Nephron (organoid): ENCODE results near the gene MSI2.
A peak's percentile ranks its signal among the peaks of the same experiment; 100 is the strongest.

ENCODE experiments used
- H3K27ac Mint-ChIP-seq, 3 experiments: 2 replicates each; pipeline ENCODE4 v1.8.0; 2020; ENCODE audit warnings: mixed read lengths in 3 of 3, mild to moderate bottlenecking in 2 of 3, moderate library complexity in 1 of 3
- H3K27me3 Mint-ChIP-seq: 2 replicates; pipeline ENCODE4 v1.8.0; 2021; ENCODE audit warnings: low read depth, mild to moderate bottlenecking, moderate library complexity, mixed read lengths
- H3K36me3 Mint-ChIP-seq: 2 replicates; pipeline ENCODE4 v1.8.0; 2020; ENCODE audit warnings: low read depth, mixed read lengths
- H3K4me1 Mint-ChIP-seq: 2 replicates; pipeline ENCODE4 v1.8.0; 2020; ENCODE audit warnings: mixed read lengths
- H3K4me3 Mint-ChIP-seq, 3 experiments: 2 replicates each; pipeline ENCODE4 v1.8.0; 2020; ENCODE audit warnings: mild to moderate bottlenecking in 3 of 3, mixed read lengths in 3 of 3, moderate library complexity in 2 of 3
- H3K9me3 Mint-ChIP-seq: 2 replicates; pipeline ENCODE4 v1.8.0; 2020; ENCODE audit warnings: mixed read lengths
- CTCF ChIP-seq, 3 experiments: fragments of 200-600 bp; sonication (generic); IDR thresholded peaks; one replicate each; pipeline ENCODE4 v1.5.0; 2021; ENCODE audit warnings: antibody characterized with exemption in 3 of 3; ENCODE audit not compliant: unreplicated experiment in 3 of 3

Gene MSI2

GRCh38 chr17:57410169-57410568 is 153.8 kb downstream of the MSI2 start:
- H3K27me3 Mint-ChIP-seq = peaks cover 13% of the 10 kb centered on the region
- peak overlapping the region; percentile 25 to 89 (median 74) for H3K27ac Mint-ChIP-seq
- peaks cover 10% of the 10 kb centered on the region for H3K36me3 Mint-ChIP-seq
- TF ChIP-seq CTCF (IDR thresholded peaks at IDR 0.05; ENCODE audit: unreplicated experiment in 3 of 3) = no peak
- no peaks in the 10 kb centered on the region for H3K9me3 Mint-ChIP-seq
- H3K4me1 Mint-ChIP-seq = peaks cover 58% of the 10 kb centered on the region
- H3K4me3 Mint-ChIP-seq = no peak overlapping the region

GRCh38 chr17:57412520-57413096 is 156.3 kb downstream of the MSI2 start:
- no peak for TF ChIP-seq CTCF (IDR thresholded peaks at IDR 0.05; ENCODE audit: unreplicated experiment in 3 of 3)
- Mint-ChIP-seq H3K9me3 (no peaks in the 10 kb centered on the region), H3K36me3 (peaks cover 21% of the 10 kb centered on the region), H3K27me3 (peaks cover 9% of the 10 kb centered on the region), H3K4me3 (no peak overlapping the region), H3K4me1 (peaks cover 51% of the 10 kb centered on the region), H3K27ac (no peak overlapping the region)

- Mint-ChIP-seq H3K4me3 (no peak overlapping the region), H3K27me3 (peaks cover 5% of the 10 kb centered on the region), H3K4me1 (peaks cover 47% of the 10 kb centered on the region), H3K36me3 (peaks cover 27% of the 10 kb centered on the region), H3K9me3 (peaks cover 2% of the 10 kb centered on the region), H3K27ac (peak overlapping the region; percentile 21 to 68 (median 29))
- TF ChIP-seq CTCF (IDR thresholded peaks at IDR 0.05; ENCODE audit: unreplicated experiment in 3 of 3) = no peak
These were observed 157.7 kb downstream of the MSI2 start for GRCh38 chr17:57413848-57414651.

GRCh38 chr17:57415751-57416207 is 159.5 kb downstream of the MSI2 start:
- peak overlapping the region in 2 of 3 experiments; percentile 11 to 71 for H3K4me3 Mint-ChIP-seq
- H3K9me3 Mint-ChIP-seq = peaks cover 2% of the 10 kb centered on the region
- peaks cover 33% of the 10 kb centered on the region for H3K36me3 Mint-ChIP-seq
- H3K27ac Mint-ChIP-seq = peak overlapping the region; percentile 90 to 94 (median 91)
- peaks cover 5% of the 10 kb centered on the region for H3K27me3 Mint-ChIP-seq
- H3K4me1 Mint-ChIP-seq = peaks cover 48% of the 10 kb centered on the region
- TF ChIP-seq CTCF (IDR thresholded peaks at IDR 0.05; ENCODE audit: unreplicated experiment in 3 of 3) = no peak

- Mint-ChIP-seq H3K27me3 (peaks cover 5% of the 10 kb centered on the region), H3K27ac (peak overlapping the region; percentile 68 to 94 (median 90)), H3K36me3 (peaks cover 36% of the 10 kb centered on the region), H3K4me1 (peaks cover 54% of the 10 kb centered on the region), H3K9me3 (peaks cover 2% of the 10 kb centered on the region), H3K4me3 (no peak overlapping the region)
- TF ChIP-seq CTCF (IDR thresholded peaks at IDR 0.05; ENCODE audit: unreplicated experiment in 3 of 3) = no peak
These were observed 160.0 kb downstream of the MSI2 start for GRCh38 chr17:57416369-57416768.
